Superior temporal gyrus (tissue), 1 donor: Measurements from ENCODE around the gene ATXN1.

Experiments used
- DNase-seq: peaks from one replicate; pipeline ENCODE4 v3.0.0-alpha.2; 2016; ENCODE audit errors: extremely low spot score

The ATXN1 gene

GRCh38 chr6:16316741-16317251 lies 444.5 kb downstream of the ATXN1 start:
- no peak for DNase-seq

DNA sequence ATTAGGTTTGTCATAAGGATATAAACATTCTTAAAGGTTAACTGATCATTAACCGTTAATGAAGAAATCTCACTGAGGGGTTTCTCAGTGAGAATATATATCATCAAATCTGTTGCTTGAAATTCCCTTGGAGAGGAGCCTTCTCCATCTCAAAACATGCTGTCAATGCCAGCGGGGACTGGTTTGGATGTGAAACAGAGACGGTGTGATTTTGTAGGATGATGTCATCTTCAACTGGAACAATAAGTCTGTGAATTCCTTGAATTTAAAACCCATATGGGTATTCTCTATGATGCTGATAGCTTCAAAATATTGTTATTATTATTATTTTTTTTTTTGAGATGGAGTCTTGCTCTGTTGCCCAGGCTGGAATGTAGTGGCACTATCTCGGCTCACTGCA lies 447.0 kb downstream of the ATXN1 start:
- no peak for DNase-seq

DNA sequence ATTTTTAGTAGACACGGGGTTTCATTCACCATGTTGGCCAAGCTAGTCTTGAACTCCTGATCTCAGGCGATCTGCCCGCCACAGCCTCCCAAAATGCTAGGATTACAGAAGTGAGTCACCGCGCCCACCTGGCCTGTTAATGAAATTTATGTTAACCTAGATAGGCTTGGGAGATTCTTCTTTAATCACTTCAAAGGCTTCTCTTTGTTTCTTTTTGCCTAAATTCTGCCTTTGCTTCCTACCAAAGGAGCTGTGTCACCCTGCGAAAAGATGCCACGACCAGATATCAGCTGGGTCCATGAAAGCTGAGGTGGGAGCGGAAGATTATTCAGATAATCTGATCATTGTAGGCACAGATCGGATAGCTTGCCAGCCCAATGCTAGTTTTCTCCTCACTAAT lies 447.5 kb downstream of the ATXN1 start:
- DNase-seq, result no peak

- DNase-seq, result no peak
These were observed 449.5 kb downstream of the ATXN1 start for GRCh38 chr6:16311763-16312162.

- no peak for DNase-seq
These were observed 454.9 kb downstream of the ATXN1 start for GRCh38 chr6:16306334-16306733.

- no peak for DNase-seq
These were observed 455.5 kb downstream of the ATXN1 start for GRCh38 chr6:16305788-16306187.

GRCh38 chr6:16305246-16305725 lies 456.0 kb downstream of the ATXN1 start:
- DNase-seq, result no peak

- no peak for DNase-seq
These were observed 458.3 kb downstream of the ATXN1 start for GRCh38 chr6:16302721-16303552.

DNA sequence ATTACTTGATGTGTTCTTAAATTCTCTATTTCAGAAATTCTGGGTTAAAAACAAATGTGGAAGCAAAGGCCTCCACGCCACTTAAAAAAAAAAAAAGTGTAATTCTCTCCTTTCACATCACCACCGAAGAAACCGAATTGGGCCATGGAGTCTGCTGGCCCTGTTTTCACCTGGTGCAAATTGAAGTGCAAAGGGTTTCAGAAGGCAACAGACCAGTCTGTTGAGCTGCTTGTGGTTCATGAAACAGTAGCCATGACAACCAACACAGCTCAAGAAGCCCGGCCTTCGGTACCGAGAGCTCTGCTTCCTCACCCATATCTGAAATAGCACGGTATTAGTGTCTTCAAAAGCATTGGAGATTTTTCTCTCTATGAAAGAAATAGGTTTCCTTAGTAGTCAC lies 459.7 kb downstream of the ATXN1 start:
- DNase-seq, result no peak

GRCh38 chr6:16299861-16300260 lies 461.4 kb downstream of the ATXN1 start:
- no peak for DNase-seq

- peak; percentile 79 for DNase-seq
These were observed 465.1 kb downstream of the ATXN1 start for GRCh38 chr6:16296061-16296670.

- DNase-seq, result no peak
These were observed 465.8 kb downstream of the ATXN1 start for GRCh38 chr6:16295471-16295870.

DNA sequence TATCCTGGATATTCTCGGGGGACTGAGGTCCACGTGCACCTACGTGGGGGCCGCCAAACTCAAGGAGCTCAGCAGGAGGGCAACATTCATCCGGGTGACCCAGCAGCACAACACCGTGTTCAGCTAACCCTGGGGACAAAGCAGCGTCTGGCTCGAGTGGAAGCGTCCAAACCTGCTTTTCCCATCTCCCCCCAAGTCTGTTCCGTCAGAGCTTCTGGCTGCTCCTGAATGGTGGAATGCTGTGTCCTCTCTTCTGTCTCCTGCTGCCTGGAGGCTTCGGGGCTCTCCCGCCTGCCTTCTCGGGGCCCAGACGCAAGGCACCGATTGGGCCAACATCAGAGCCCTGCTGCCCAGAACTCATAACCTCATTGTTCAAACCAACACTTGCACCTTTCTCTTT lies 466.2 kb downstream of the ATXN1 start:
- no peak for DNase-seq

DNA sequence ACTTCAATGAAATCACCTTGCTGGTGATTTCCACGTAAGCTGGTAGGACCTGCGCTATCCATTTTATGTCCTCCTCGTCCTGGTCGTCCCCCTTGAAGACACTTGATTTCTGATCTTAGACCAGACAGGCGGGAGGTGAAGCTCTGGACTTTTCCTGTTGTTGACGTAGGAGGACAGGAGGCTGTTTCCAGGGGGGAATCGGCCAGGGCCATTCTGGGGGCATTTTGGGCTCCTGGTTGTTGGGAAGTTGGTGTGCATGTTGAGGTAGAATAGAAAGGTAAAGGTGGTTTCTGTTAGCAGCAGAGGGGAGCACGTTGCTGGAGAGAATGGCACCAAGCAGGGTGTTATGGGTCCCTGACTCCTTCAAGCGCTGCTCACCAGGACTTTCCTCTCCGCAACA lies 466.9 kb downstream of the ATXN1 start:
- no peak for DNase-seq

GRCh38 chr6:16292942-16293341 lies 468.3 kb downstream of the ATXN1 start:
- DNase-seq, result no peak

DNA sequence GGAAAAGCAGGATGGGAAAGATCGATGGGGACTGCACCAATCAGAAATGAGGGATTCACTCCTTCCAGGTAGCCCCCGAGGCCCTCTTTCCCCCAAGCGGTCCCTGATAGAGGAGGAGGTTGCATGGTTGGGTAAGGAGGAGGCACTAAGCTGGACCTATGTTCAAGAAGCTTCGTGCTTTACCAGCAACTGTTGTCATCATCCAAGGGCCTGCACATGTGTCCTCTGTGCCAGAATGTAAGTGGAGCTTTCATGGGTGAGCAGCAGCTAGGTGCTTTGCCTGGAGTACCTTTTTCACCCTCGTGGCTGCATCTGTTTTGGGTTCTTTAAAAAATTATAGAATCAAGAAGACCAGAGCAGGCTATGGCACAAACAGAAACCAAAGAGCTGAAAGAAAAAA lies 468.8 kb downstream of the ATXN1 start:
- DNase-seq, result no peak

DNA sequence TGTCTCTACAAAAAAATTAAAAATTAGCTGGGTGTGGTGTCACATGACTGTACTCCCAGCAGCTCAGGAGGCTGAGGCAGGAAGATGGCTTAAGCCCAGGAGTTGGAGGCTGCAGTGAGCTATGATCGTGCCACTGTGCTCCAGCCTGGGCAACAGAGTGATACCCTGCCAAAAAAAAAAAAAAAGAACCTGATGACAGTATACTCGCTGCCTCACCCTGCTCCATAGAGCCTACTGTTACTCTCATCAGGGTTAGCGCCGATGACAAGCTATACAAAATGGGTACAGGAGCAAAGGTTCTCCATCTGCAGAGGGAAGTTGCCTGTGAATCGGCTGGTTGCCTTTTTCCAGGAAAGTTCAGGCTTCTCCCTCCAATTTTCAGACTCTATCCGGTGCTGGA lies 469.5 kb downstream of the ATXN1 start:
- DNase-seq, result no peak

- no peak for DNase-seq
These were observed 473.1 kb downstream of the ATXN1 start for GRCh38 chr6:16288163-16288562.

GRCh38 chr6:16286151-16286522 lies 475.1 kb downstream of the ATXN1 start:
- DNase-seq, result peak; percentile 85

GRCh38 chr6:16285467-16286150 lies 475.7 kb downstream of the ATXN1 start:
- DNase-seq, result no peak

DNA sequence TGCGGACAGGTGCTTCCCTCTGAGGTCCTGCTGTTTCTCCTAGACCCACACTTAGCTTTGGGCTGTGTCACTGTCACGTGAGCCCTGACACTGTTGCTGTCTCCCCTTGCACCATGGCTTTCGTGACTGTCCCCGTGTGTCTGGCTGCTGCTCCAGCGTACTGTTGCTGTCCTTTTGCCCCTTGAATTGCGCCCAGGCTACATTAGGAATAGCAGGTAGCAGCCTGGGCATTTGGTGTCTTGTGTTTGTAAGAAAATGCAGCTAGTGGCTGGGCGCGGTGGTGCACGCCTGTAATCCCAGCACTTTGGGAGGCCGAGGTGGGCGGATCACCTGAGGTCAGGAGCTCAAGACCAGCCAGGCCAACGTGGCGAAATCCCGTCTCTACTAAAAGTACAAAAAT lies 476.8 kb downstream of the ATXN1 start:
- DNase-seq, result no peak

DNA sequence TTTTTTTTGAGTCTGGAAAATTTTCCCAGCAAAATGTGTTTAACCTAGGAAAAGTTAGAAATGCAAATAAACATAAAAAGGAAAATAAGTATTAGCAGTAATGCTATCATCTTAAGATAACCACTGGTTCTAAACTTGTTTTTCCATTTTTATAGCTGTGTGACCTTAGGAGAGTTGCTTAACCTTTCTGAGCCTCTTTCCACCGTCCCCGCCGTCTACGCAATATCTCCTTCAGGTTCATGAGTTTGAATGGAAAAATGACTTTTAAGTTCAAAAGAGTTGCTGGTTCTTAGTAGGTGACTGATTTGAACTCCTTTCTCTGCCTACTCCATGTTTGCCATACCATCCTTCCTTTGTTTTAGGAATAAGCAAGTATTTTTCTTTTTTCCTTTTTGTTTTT lies 478.9 kb downstream of the ATXN1 start:
- DNase-seq, result no peak

DNA sequence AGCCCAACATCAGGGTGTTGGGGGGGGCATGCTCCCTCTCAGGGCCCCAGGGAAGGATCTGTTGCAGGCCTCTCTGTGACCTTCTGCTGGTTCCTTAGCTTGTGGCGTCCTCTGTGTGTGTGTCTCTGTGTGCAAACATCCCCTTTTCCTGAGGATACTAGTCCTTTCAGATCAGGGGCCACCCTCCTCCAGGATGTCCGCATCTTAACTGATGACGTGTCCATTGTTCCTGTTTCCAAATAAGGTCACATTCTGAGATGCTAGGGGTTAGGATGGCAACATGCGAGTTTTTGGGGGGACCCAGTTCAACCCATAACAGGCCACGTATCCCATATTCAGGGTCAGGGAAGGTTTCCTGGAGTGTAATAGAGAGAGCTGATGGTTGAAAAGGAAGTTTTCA lies 482.0 kb downstream of the ATXN1 start:
- no peak for DNase-seq
